ENCODE data around the gene CPTP.
"Not testable (repeated sequence)": the region's sequence is repeated elsewhere in the genome, so short reads cannot be mapped to it uniquely, and the experiment has no call there.

Gene CPTP

GRCh38 chr1:1306661-1307260 lies 17.8 kb upstream of the CPTP start:
- DNase-seq (ENCODE audit: low spot score) = peak; percentile 57

GRCh38 chr1:1307261-1307922 lies 17.2 kb upstream of the CPTP start:
- no peak for DNase-seq (ENCODE audit: low spot score)

DNA sequence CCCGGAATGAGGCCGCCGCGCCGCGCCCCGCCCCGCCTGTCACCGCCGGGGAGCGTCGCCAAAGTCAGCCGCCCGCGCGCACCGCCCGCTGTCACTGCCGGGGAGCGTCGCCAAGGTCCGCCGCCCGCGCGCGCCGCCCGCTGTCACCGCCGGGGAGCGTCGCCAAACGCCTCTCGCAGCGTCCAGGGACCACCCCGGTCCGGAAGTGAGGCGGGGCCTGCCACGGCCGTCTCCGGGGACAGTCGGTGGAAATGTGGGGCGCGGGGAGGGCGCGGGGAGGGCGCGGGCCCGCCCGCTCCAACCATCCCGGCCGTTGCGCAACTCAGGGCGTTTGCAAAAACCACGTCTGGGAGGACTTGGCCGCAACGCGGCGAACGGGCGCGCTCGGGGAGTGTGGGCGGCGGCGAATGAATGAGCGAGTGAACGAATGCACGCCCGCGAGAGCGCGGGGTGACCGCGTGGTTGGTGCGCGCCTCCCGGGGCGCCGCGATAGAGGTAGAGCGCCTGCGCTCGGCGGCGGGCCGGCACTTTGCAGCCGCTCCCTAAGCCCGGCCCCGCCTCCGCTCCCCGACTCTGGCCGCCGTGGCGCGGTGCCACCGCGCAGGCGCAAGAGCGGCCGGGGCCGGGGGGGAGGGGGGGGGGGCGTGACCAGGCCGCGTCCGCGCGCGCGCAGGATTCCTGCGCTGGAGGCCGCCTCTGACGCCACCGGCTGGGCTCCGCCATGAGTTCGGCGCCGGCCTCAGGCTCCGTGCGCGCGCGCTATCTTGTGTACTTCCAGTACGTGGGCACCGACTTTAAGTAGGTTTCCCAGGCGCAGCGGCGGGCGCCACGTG lies 16.5 kb upstream of the CPTP start, which contains the start of the genes ACAP3 and PUSL1:
ACAP3 (minus strand) TSS at position 8 of the 833 bp plus-strand sequence. CDS start 115 bp downstream, outside the sequence.
PUSL1 (plus strand) TSS at position 675 of the 833 bp plus-strand sequence; CDS start at position 722, 47 bp downstream.
- peak; percentile 92 for DNase-seq (ENCODE audit: low spot score)

DNA sequence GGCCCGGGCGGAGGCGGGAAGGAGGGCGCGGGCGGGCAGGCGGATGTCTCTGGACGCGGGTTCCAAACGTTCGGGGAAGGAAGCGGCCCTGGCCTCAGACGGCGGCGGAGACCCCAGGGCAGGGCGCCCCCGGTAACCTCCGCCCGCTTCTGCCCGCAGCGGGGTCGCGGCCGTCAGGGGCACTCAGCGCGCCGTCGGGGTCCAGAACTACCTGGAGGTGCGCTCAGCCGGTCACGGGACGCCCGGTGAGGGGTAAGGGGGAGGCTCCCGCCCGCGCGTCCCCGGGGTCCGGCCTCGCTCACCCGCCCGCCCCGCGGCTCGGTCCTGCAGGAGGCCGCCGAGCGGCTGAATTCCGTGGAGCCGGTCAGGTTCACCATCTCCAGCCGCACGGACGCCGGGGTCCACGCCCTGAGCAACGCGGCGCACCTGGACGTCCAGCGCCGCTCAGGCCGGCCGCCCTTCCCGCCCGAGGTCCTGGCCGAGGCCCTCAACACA lies 15.8 kb upstream of the CPTP start:
- DNase-seq (ENCODE audit: low spot score) = no peak

DNA sequence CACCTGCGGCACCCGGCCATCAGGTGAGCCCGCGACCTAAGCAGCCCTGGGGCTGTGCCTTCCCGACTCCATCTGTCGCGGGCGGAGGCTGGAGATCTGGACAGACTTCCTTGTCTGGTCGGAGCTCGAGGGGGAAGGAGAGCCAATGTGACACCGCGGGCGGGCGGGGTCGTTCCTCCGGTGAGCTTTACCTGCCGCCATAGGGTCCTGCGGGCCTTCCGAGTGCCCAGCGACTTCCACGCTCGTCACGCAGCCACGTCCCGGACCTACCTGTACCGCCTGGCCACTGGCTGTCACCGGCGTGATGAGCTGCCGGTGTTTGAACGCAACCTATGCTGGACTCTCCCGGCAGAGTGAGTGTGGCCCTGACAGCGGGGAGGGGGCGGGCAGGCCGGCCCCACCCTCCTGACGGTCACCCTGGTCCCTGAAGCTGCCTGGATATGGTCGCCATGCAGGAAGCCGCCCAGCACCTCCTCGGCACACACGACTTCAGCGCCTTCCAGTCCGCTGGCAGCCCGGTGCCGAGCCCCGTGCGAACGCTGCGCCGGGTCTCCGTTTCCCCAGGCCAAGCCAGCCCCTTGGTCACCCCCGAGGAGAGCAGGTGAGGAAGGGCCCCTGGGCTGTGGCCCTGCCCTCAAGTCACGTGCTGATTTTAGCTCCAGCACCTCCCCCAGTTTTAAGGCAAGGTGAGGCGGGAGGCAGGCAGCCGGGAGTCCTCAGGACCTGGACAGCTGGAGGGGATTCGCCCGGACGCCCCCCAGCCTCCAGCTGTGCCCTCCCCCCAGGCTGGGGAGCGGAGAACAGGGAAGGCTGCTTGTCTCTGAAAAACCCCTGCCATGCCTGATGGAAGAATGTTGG lies 15.1 kb upstream of the CPTP start:
- no peak for DNase-seq (ENCODE audit: low spot score)

- no peak for DNase-seq (ENCODE audit: low spot score)
Observed at GRCh38 chr1:1310109-1310385, 14.6 kb upstream of the CPTP start.

- no peak for DNase-seq (ENCODE audit: low spot score)
Observed at GRCh38 chr1:1310476-1311053, 14.0 kb upstream of the CPTP start.

GRCh38 chr1:1311107-1312104 lies 13.2 kb upstream of the CPTP start:
- DNase-seq (ENCODE audit: low spot score) = no peak

DNA sequence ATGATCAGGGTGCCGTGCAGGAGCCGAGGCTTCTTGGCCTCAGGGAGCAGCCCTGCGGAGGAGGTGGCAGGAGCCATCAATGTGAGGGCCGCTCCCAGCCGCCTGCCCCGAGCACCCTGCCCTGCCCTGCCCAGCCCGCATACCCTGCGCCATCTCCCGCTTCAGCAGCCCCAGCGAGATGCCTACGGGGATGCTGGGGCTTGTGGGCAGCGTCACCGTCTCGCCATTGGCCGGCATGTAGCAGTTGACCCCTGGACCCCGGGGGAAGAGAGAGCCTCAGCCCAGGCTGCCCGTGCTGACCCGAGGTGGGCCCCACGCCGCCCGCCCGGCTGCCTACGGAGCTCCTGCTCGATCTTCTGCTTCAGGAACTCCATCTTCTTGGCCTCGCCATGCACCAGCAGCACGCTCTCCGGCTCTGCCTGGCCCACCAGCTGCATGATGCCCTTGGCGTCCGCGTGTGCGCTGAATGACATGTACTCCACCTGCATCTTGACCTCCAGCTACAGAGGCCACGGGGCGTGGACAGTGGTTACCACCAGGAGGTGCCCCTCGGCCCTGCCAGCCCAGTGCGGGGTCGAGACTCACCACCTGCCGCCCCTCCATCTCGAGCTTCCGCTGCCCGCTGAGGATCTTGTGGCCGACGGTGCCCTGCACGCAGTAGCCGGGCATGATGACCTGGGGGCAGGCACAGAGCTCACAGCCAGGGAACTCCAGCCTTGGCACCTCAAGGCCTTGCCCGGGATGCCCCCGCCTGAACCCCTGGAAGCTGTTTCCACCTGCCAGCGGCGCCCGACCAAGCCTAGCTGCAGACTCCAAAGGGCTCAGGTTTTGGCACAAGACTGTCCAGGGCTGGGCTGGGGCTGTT lies 11.9 kb upstream of the CPTP start:
- DNase-seq (ENCODE audit: low spot score) = no peak

DNA sequence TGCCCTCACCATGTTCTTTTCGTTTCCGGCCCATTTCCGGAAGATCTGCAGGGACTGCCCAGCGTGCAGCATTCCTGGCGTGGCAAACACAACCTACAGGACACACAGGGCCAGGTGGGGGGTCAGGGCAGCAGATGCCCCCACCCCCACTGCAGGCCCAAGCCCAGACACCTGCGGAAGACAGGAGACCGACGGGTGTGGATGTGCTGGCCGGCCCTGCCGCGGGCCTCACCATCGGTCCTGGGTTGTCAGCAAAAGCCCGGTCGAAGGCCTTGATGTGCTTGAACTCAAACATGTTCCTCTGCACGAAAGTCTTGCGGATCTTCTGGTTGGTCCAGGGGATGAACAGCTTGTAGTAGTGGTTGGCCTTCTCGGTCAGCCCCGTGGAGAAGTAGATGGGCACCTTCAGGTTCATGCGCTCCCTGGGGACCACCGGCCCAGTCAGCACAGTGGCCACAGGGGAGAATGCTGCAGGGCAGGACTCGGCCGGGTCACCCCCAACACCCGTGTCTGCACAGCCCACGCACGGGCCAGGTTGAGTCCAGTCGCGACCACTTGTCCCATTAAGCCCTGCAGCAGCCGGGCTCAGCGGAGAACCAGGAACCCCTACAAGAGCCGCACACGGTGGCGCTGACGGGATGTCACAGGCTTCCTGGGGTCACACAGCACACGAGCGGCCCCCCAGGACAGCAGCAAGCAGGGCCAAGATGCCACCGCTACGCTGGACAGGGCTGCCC lies 10.9 kb upstream of the CPTP start:
- DNase-seq (ENCODE audit: low spot score) = no peak

- no peak for DNase-seq (ENCODE audit: low spot score)
Observed at GRCh38 chr1:1314237-1314586, 10.4 kb upstream of the CPTP start.

DNA sequence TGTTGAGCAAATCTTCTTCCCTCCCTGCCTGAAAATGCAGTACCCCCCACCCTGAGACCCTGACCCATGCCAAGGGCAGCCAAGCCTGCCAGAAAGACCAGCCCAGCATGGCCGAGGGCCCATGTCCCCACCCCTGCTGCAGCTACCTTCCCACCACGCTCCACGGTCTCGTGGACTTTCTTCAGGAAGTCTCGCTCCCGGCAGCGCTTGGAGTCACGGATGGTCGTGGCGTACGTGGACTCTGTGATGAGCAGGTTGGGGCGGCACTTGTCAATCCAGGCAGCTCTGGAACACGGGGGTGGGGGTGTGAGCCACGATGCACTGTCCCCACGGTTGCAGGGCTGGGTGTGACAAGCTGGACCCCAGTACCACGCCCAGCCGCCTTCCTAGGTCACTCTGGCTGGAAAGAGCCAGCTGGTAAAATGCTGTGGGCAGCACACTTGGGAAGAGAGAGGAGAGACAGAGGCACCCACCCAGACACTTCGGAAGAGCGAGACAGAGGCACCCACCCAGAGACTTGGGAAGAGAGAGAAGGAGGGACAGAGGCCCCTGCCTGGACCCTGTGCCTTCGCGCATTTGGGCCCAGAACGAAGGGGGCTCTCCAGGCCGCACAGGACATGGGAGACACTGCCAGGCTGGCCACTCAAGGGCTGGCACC lies 9.8 kb upstream of the CPTP start:
- no peak for DNase-seq (ENCODE audit: low spot score)

GRCh38 chr1:1315435-1315954 lies 9.1 kb upstream of the CPTP start:
- no peak for DNase-seq (ENCODE audit: low spot score)

- DNase-seq (ENCODE audit: low spot score) = not testable (repeated sequence)
Observed at GRCh38 chr1:1316199-1316598, 8.4 kb upstream of the CPTP start.

DNA sequence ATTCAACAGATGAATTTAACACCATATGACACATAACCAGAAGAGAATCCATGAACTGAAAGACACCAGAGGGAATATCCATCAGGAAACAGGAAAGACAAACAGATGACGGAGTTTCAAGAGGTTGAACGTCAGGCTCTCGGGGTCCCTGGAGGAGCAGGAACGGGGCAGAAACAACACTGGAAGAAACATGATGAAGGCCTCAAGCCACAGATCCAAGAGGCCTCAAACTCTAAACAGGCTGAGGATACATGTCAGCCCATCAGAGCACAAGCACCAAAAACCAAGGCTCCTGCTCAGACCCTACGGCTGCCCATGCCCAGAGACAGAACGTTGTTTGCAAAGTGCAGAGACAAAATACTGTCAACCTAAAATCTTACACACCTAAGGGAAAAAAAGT lies 7.2 kb upstream of the CPTP start:
- no peak for DNase-seq (ENCODE audit: low spot score)

GRCh38 chr1:1318131-1318652 lies 6.4 kb upstream of the CPTP start:
- peak; percentile 79 for DNase-seq (ENCODE audit: low spot score)

- no peak for DNase-seq (ENCODE audit: low spot score)
Observed at GRCh38 chr1:1318777-1319645, 5.6 kb upstream of the CPTP start.
